Effector memory CD4-positive, alpha-beta T cell (primary cell): ENCODE data around the gene NPIPB2.
"Not testable (repeated sequence)": the region's sequence is repeated elsewhere in the genome, so short reads cannot be mapped to it uniquely, and the experiment has no call there.

Experiments used
- DNase-seq, 3 donors: peaks; one replicate each; pipeline ENCODE4 v3.0.0-alpha.2; 2020
- H3K27ac ChIP-seq: 2 replicates; pipeline ENCODE4 v1.7.0; 2013; ENCODE audit warnings: mild to moderate bottlenecking, low read length, moderate library complexity; ENCODE audit not compliant: insufficient read depth, poor library complexity, severe bottlenecking
- H3K27me3 ChIP-seq: replicated peaks from 2 replicates; pipeline ENCODE4 v1.7.0; 2013; ENCODE audit warnings: mild to moderate bottlenecking, low read length; ENCODE audit not compliant: insufficient read depth, control insufficient read depth, poor library complexity, severe bottlenecking
- H3K36me3 ChIP-seq: 2 replicates; pipeline ENCODE4 v1.7.0; 2013; ENCODE audit warnings: mild to moderate bottlenecking, low read length, moderate library complexity; ENCODE audit not compliant: control insufficient read depth, insufficient read depth
- H3K4me1 ChIP-seq: 2 replicates; pipeline ENCODE4 v1.7.0; 2013; ENCODE audit warnings: low read length, mild to moderate bottlenecking; ENCODE audit not compliant: control insufficient read depth, insufficient read depth, poor library complexity, severe bottlenecking
- H3K4me3 ChIP-seq: 2 replicates; pipeline ENCODE4 v1.7.0; 2013; ENCODE audit warnings: low read length, low read depth, mild to moderate bottlenecking; ENCODE audit not compliant: insufficient read depth, poor library complexity, severe bottlenecking
- H3K9me3 ChIP-seq: 2 replicates; pipeline ENCODE4 v1.7.0; 2013; ENCODE audit warnings: mild to moderate bottlenecking, low read length, moderate library complexity; ENCODE audit not compliant: control insufficient read depth
- total RNA-seq, 3 donors: gene quantifications; one replicate each; lab custom pipeline; 2026; lab: John Stamatoyannopoulos, UW

Gene NPIPB2
- 0.61 to 0.97 (median 0.86) reads per million in 3 donors for total RNA-seq

DNA sequence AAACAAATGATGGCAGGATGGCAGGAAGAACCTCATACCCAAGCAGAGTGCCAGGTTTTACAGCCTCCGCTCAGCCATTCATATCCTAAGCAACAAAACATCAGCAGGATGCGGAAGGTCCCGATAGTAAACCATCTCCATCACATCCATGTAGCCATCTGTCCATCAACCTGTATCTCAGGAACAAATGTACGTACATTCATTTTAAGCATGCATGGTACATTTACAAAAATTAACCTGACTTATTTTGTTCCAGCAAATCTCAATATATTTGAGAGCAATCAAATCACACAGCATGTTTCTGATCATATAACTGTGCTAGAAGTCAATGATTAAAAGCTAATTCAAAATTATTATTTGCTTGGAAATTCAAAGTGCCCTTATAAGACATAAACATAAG, at the start of gene NPIPB2:
NPIPB2 (minus strand) TSS at position 101 of the 400 bp plus-strand sequence; CDS start at position 101, 0 bp downstream.
- H3K4me3 ChIP-seq, H3K4me1 ChIP-seq, H3K27me3 ChIP-seq, DNase-seq, H3K9me3 ChIP-seq, H3K27ac ChIP-seq, H3K36me3 ChIP-seq: not testable (repeated sequence)

DNA sequence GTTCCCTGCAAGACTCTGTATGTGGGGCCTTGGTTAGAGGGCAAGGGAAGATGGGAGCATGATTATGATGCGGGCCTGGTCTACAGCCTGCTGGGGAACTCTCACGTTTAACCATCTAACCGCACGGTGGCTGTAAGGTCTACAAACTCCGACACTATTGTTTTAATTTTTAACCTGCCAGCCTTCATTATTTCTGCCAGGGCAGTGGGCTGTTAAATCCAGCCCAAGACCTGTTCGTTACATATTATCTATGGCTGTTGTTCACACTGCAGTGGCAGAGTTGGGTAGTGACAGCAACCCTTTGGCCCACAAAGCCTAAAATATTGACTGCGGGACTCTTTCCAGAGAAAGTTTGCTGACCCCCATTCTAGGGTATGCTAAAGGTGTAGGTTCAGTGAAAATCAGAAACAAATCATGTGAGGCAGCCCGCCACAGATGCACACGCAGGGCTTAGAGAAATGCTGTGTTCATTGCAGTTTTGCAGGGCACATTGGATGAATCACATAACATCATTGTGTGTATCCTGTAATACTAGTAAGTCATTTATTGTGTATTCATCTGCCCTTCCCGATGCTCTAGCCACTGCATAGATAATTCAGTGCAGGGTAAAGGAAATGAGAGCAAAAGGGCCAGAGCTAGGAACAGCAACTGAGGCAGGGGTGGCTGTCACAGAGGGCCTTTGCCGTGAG, 49.0 kb upstream of the NPIPB2 start:
- H3K27ac ChIP-seq = no peak overlapping the region
- H3K9me3 ChIP-seq = no peaks in the 10 kb centered on the region
- H3K4me1 ChIP-seq = no peaks in the 10 kb centered on the region
- no peak overlapping the region for H3K4me3 ChIP-seq
- no peaks in the 10 kb centered on the region for H3K36me3 ChIP-seq
- no peak for DNase-seq
- H3K27me3 ChIP-seq = no peaks in the 10 kb centered on the region

DNA sequence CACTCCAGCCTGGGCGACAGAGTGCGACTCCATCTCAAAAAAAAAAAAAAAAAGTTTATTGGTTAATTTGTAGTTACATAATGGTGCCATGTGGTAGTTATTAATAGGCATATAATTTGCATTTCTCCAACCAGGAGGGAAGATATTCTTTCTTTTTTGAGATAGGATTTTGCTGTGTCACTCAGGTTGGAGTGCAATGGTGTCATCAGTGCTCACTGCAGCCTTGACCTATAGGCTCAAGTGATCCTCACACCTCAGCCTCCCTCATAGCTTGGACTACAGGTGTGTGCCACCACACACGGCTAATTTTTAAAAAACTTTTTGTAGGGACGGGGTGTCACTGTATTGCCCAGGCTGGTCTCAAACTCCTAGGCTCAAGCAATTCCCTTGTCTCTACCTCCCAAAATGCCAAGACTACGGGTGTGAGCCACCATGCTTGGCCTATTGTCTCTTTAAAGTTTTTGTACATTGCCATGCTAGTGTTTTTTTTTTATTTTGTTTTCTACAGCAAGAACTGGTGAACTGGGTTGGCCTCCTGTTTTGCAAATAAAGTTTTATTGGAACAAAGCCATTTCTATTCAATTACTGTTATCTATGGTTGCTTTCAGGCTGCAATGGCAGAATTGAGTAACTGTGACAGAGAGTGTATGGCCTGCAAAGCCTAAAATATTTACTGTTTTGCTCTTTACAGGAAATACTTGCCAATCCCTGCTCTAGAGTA, 46.6 kb upstream of the NPIPB2 start:
- Histone ChIP-seq H3K27me3 (no peaks in the 10 kb centered on the region), H3K36me3 (no peaks in the 10 kb centered on the region), H3K4me3 (no peak overlapping the region), H3K4me1 (no peaks in the 10 kb centered on the region), H3K27ac (no peak overlapping the region), H3K9me3 (no peaks in the 10 kb centered on the region)
- DNase-seq = no peak

DNA sequence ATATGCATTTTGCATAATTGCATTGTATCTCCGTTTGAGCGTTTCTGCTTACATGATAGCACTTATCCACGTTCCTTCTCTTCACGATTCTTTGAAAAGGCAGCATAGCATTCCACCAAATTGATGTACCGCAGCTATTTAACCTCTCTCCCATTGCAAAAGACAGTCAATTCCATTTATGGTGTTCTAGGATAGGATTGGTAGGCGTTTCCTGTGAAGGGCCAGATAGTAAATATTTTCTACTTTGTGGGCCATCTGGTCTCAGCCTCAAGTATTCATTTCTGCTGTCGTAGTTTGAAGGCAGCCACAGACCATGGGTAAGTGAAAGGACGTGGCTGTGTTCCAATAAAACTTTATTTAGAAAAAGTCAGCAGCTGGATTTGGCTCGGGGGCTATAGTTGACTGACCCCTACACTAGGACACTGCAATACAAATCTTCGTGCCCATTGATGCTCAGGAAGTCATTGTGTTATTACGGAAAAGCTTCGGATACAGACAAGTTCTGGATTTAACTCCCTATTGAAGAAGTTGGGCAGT, 44.7 kb upstream of the NPIPB2 start:
- no peaks in the 10 kb centered on the region for H3K36me3 ChIP-seq
- no peak for DNase-seq
- H3K27ac ChIP-seq = no peak overlapping the region
- H3K9me3 ChIP-seq = no peaks in the 10 kb centered on the region
- no peak overlapping the region for H3K4me3 ChIP-seq
- no peaks in the 10 kb centered on the region for H3K4me1 ChIP-seq
- H3K27me3 ChIP-seq = no peaks in the 10 kb centered on the region

DNA sequence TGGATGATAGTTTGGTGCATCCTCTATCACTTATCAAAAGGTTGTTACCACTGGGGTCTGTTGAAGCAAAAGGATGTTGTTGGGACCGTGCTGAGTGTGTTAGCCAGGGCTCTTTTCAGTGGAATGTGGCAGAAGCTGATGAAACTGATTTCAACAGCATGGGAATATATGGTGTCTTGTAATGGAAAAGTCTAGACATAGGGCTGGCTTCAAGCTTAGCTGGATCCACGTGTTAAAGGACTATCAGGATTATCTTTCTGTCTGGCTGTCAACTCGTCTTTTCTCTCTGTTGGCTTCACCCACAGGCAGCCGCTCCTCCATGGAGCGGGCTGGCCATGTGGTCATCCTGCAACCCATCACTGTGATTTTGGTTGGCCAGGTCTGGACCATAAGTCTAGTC, 43.4 kb upstream of the NPIPB2 start:
- no peak overlapping the region for H3K27ac ChIP-seq
- no peaks in the 10 kb centered on the region for H3K4me1 ChIP-seq
- H3K4me3 ChIP-seq = no peak overlapping the region
- DNase-seq = no peak
- H3K9me3 ChIP-seq = no peaks in the 10 kb centered on the region
- H3K36me3 ChIP-seq = no peaks in the 10 kb centered on the region
- no peaks in the 10 kb centered on the region for H3K27me3 ChIP-seq

DNA sequence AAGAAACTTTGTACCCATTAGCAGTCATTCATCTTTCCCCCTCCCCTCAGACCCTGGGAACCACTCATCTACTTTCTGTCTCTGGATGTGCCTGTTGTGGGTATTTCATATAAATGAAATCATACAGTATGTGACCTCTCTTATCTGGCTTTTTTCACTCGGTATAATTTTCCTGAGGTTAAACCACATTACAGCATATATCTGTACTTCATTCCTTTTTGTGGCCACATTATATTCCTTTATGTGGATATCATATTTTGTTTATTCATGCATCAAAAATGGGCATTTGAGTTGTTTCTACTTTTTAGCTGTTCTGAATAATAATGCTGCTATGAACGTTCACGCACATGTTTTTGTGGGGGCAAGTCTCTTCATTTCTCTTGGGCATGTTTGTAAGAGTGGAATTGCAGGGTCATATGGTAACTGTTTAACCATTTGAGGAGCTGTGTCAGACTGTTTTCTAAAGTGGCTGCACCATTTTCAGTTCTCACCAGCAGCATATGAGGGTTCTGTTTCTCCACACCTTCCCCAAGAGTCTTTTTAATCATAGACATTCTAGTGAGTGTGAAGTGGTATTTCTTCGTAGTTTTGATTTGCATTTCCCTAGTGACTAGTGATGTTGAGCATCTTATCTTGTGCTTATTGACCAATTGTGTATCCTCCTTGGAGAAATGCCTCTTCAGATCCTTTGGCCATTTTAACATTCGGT, 38.4 kb upstream of the NPIPB2 start:
- no peaks in the 10 kb centered on the region for H3K27me3 ChIP-seq
- DNase-seq = no peak
- no peaks in the 10 kb centered on the region for H3K9me3 ChIP-seq
- H3K4me3 ChIP-seq = no peak overlapping the region
- H3K4me1 ChIP-seq = peaks cover 9% of the 10 kb centered on the region
- H3K27ac ChIP-seq = no peak overlapping the region
- H3K36me3 ChIP-seq = no peaks in the 10 kb centered on the region

DNA sequence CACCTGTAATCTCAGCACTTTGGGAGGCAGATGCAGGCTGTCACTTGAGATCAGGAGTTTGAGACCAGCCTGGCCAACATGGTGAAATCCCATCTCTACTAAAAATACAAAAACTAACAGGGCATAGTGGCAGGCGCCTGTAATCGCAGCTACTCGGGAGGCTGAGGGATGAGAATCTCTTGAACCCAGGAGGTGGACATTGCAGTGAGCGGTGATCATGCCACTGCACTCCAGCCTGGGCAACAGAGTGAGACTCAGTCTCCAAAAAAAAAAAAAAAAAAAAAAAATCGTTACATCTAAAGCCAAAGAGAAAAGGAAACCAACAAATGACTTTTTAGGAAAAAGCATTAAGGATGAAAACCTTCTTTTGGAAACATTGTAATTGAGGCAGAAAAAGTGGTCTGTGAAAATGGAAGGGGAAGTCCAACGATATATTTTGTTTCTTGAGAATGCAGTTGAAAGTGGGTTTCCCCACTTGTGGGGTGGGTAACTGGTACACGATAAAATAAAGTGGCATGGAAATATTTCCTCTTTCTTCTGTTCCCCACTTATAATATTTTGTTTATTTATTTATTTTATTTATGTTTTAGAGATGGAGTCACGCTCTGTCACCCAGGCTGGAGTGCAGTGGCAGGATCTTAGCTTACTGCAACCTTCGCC, 37.3 kb upstream of the NPIPB2 start:
- H3K4me3 ChIP-seq = no peak overlapping the region
- H3K9me3 ChIP-seq = no peaks in the 10 kb centered on the region
- no peak overlapping the region for H3K27ac ChIP-seq
- no peaks in the 10 kb centered on the region for H3K27me3 ChIP-seq
- H3K4me1 ChIP-seq = peaks cover 9% of the 10 kb centered on the region
- H3K36me3 ChIP-seq = no peaks in the 10 kb centered on the region
- no peak for DNase-seq

DNA sequence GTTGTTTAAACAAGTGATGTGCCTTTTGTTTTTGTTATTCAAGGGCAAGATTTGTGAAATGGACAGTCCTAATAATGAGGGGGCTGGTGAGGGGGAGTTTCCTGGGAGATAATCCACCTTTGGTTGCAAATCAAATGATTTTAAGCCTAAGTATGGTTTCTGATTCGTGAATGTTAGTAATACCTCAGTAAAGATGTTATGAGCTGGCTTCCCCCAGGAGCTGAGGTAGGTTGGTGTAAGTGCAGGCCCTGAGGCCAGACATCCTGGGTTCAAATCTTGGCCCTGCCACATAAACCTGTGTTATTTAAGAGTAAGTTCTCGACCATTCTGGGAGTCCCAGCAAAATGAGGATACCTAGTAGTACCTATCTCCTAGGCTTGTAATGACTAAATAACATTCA, 36.2 kb upstream of the NPIPB2 start:
- Histone ChIP-seq H3K36me3 (no peaks in the 10 kb centered on the region), H3K27ac (no peak overlapping the region), H3K4me3 (no peak overlapping the region), H3K27me3 (no peaks in the 10 kb centered on the region), H3K4me1 (peaks cover 9% of the 10 kb centered on the region), H3K9me3 (no peaks in the 10 kb centered on the region)
- DNase-seq = no peak

DNA sequence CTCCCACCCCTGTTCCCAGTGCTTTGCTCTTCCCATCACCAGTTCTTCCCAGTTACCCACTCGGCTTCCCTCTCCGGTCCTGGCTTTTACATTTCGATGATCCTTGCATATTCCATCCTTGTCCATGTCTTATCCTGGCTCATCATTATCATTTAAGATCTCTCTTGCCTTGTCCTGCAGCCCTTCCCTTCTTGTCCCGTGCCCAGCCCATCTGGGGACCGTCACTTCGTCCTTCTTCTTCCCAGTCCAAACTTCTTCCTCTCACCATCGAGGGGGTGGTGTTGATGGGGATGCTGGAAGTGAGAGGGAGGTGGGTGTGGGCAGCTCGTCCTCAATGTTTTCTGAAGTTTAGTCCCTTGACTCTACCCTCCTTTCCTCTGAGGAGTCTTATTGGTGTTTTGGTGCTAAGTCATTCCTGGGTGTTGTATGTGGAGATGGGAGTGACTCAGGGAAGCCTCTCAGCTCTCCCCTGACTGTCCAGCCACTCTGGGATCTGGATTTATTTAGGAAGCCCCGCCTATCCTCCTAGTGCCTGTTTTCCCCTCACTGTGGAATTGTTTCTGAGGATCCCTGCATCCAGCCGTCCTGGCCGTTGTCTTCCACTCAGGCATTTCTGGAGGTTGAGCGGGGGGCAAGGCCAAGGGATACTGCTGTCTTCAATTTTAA, 35.7 kb upstream of the NPIPB2 start:
- Histone ChIP-seq H3K27me3 (no peaks in the 10 kb centered on the region), H3K36me3 (no peaks in the 10 kb centered on the region), H3K4me3 (peak overlapping the region; percentile 88), H3K4me1 (peaks cover 9% of the 10 kb centered on the region), H3K9me3 (no peaks in the 10 kb centered on the region), H3K27ac (no peak overlapping the region)
- DNase-seq = no peak
